Endodermal cell (in vitro differentiated cells): ENCODE results near the gene FAM120B. TPM values are rescaled to one million over a fixed set of nuclear protein-coding genes. Genes with fewer than 3 reads are reported as not detected.

Experiments
- DNase-seq: peaks from one replicate; pipeline ENCODE4 v3.0.0-alpha.2; 2017
- H3K27ac ChIP-seq: 2 replicates; pipeline ENCODE4 v1.5.1; 2013; ENCODE audit warnings: mild to moderate bottlenecking, low read depth, low read length, moderate library complexity
- H3K27me3 ChIP-seq: 2 replicates; pipeline ENCODE4 v1.6.1; 2013; ENCODE audit warnings: mild to moderate bottlenecking, low read length, moderate library complexity; ENCODE audit not compliant: insufficient read depth, control insufficient read depth, poor library complexity, severe bottlenecking
- H3K36me3 ChIP-seq: 2 replicates; pipeline ENCODE4 v1.7.0; 2013; ENCODE audit warnings: mild to moderate bottlenecking, low read length, moderate library complexity; ENCODE audit not compliant: control insufficient read depth, insufficient read depth
- H3K4me1 ChIP-seq: one replicate; pipeline ENCODE4 v1.7.0; 2013; ENCODE audit warnings: low read length; ENCODE audit not compliant: control insufficient read depth, insufficient read depth
- H3K4me3 ChIP-seq: 2 replicates; pipeline ENCODE4 v1.5.1; 2013; ENCODE audit warnings: mild to moderate bottlenecking, low read length, moderate library complexity
- H3K9ac ChIP-seq: 2 replicates; pipeline ENCODE4 v1.6.1; 2013; ENCODE audit warnings: mild to moderate bottlenecking, low read length, moderate library complexity; ENCODE audit not compliant: poor library complexity, severe bottlenecking; ENCODE audit errors: extremely low read depth
- H3K9me3 ChIP-seq: 2 replicates; pipeline ENCODE4 v1.6.1; 2013; ENCODE audit warnings: mild to moderate bottlenecking, low read length, moderate library complexity; ENCODE audit not compliant: control insufficient read depth
- H3K27ac Mint-ChIP-seq: 2 replicates; pipeline ENCODE4 v1.8.0; 2020; ENCODE audit warnings: mixed read lengths
- H3K27me3 Mint-ChIP-seq: 2 replicates; pipeline ENCODE4 v1.8.0; 2021; ENCODE audit warnings: mild to moderate bottlenecking, mixed read lengths; ENCODE audit not compliant: insufficient read depth
- H3K36me3 Mint-ChIP-seq: 2 replicates; pipeline ENCODE4 v1.8.0; 2020; ENCODE audit warnings: low read depth, mixed read lengths
- H3K4me1 Mint-ChIP-seq: 2 replicates; pipeline ENCODE4 v1.8.0; 2020; ENCODE audit warnings: mixed read lengths
- H3K4me3 Mint-ChIP-seq: 2 replicates; pipeline ENCODE4 v1.8.0; 2020; ENCODE audit warnings: mild to moderate bottlenecking, moderate library complexity, mixed read lengths
- H3K9me3 Mint-ChIP-seq: 2 replicates; pipeline ENCODE4 v1.8.0; 2020; ENCODE audit warnings: mild to moderate bottlenecking, mixed read lengths
- CTCF ChIP-seq: fragments of 200-600 bp; sonication (generic); conservative IDR thresholded peaks from 2 replicates; pipeline ENCODE4 v1.5.0; 2021; ENCODE audit warnings: antibody characterized with exemption, mild to moderate bottlenecking
- WGBS, 2 experiments: methylation state at CpG; one replicate each; pipeline versions ENCODE4 v1.1.5 to v1.1.7; 2013; ENCODE audit warnings: missing lambda C conversion rate in 2 of 2, mixed read lengths in 1 of 2; ENCODE audit not compliant: insufficient coverage in 1 of 2, insufficient read length in 1 of 2; 5-methylcytosine and 5-hydroxymethylcytosine counted together
- total RNA-seq, 2 donors: library from RNA; stranded (reverse); fragmentation: NEBNext Ultra II Directional in 1 of 2; extraction: Animal tissue kit (Norgen Biotek cat#: 25700) in 1 of 2; gene quantifications; 2 replicates in 1 of 2; 3 replicates in 1 of 2; pipeline ENCODE4 v1.2.1, GENCODE V29; 2021

FAM120B gene
- total RNA-seq, 2 donors from 2014 or later = 25.7 to 27.5 TPM

- no peak overlapping the region for H3K27ac Mint-ChIP-seq
- no peak overlapping the region for H3K9ac ChIP-seq
Measured at GRCh38 chr6:170404697-170405096, 98.1 kb downstream of the FAM120B start.

GRCh38 chr6:170405311-170405975 is 98.9 kb downstream of the FAM120B start:
- H3K36me3 Mint-ChIP-seq = peaks cover 42% of the 10 kb centered on the region
- peaks cover 29% of the 10 kb centered on the region for H3K36me3 ChIP-seq
- no peak for TF ChIP-seq CTCF
- no peak overlapping the region for H3K4me3 ChIP-seq
- H3K27ac Mint-ChIP-seq = no peak overlapping the region
- H3K9me3 Mint-ChIP-seq = no peaks in the 10 kb centered on the region
- no peaks in the 10 kb centered on the region for H3K27me3 Mint-ChIP-seq
- H3K4me1 ChIP-seq = peaks cover 12% of the 10 kb centered on the region
- H3K4me3 Mint-ChIP-seq = no peak overlapping the region
- H3K9me3 ChIP-seq = no peaks in the 10 kb centered on the region
- H3K9ac ChIP-seq = no peak overlapping the region
- 87 to 97% methylated on average over 6 to 8 of the region's 8 CpGs for WGBS, 2 experiments
- DNase-seq = no peak
- H3K27me3 ChIP-seq = no peaks in the 10 kb centered on the region
- no peak overlapping the region for H3K27ac ChIP-seq
- peaks cover 20% of the 10 kb centered on the region for H3K4me1 Mint-ChIP-seq

More at GRCh38 chr6:170404697-170405096, 98.1 kb downstream of the FAM120B start:
- no peak overlapping the region for H3K4me3 ChIP-seq
- no peaks in the 10 kb centered on the region for H3K9me3 ChIP-seq
- 83 to 87% methylated on average over 3 to 6 of the region's 6 CpGs for WGBS, 2 experiments
- peaks cover 12% of the 10 kb centered on the region for H3K4me1 ChIP-seq
- no peaks in the 10 kb centered on the region for H3K27me3 ChIP-seq
- no peak for TF ChIP-seq CTCF
- DNase-seq = peak; percentile 39
- Mint-ChIP-seq H3K36me3 (peaks cover 42% of the 10 kb centered on the region), H3K9me3 (no peaks in the 10 kb centered on the region), H3K27me3 (no peaks in the 10 kb centered on the region), H3K4me3 (no peak overlapping the region), H3K4me1 (peaks cover 20% of the 10 kb centered on the region)
- no peak overlapping the region for H3K27ac ChIP-seq
- H3K36me3 ChIP-seq = peaks cover 29% of the 10 kb centered on the region

GRCh38 chr6:170407200-170407599 is 100.6 kb downstream of the FAM120B start:
- Mint-ChIP-seq H3K27me3 (no peaks in the 10 kb centered on the region), H3K36me3 (peaks cover 38% of the 10 kb centered on the region), H3K4me3 (no peak overlapping the region), H3K9me3 (no peaks in the 10 kb centered on the region), H3K27ac (no peak overlapping the region), H3K4me1 (peaks cover 20% of the 10 kb centered on the region)
- Histone ChIP-seq H3K9me3 (no peaks in the 10 kb centered on the region), H3K4me3 (no peak overlapping the region), H3K9ac (no peak overlapping the region), H3K27me3 (no peaks in the 10 kb centered on the region), H3K36me3 (peaks cover 29% of the 10 kb centered on the region), H3K27ac (no peak overlapping the region), H3K4me1 (peaks cover 12% of the 10 kb centered on the region)
- WGBS, 2 experiments = 83 to 85% methylated on average over 13 of the region's 13 CpGs
- DNase-seq = peak; percentile 31
- TF ChIP-seq CTCF = no peak
